IMR-90 (cell line): ENCODE results near the gene IGF1R.

Experiments used
- BHLHE40 ChIP-seq: fragments of 150-350 bp; IDR thresholded peaks from 2 replicates; pipeline ENCODE4 v1.6.1; 2016; ENCODE audit warnings: mild to moderate bottlenecking, low read depth, low read length
- CEBPB ChIP-seq: IDR thresholded peaks from 2 replicates; pipeline ENCODE4 v1.6.1; 2012; ENCODE audit warnings: low read depth, low read length, improper control_type of control experiment
- MAFK ChIP-seq: IDR thresholded peaks from 2 replicates; pipeline ENCODE4 v1.6.1; 2012; ENCODE audit warnings: low read depth, low read length, improper control_type of control experiment
- MAZ ChIP-seq: IDR thresholded peaks from 2 replicates; pipeline ENCODE4 v1.6.1; 2012; ENCODE audit warnings: low read depth, mild to moderate bottlenecking, low read length, improper control_type of control experiment, moderate library complexity, borderline replicate concordance
- MXI1 ChIP-seq: IDR thresholded peaks from 2 replicates; pipeline ENCODE4 v1.6.1; 2012; ENCODE audit warnings: low read depth, mild to moderate bottlenecking, low read length, moderate library complexity, borderline replicate concordance
- NFE2L2 ChIP-seq: fragments of 150-350 bp; IDR thresholded peaks from 2 replicates; pipeline ENCODE4 v1.6.1; 2016; ENCODE audit warnings: low read depth, mild to moderate bottlenecking, low read length
- POLR2A ChIP-seq: IDR thresholded peaks from 2 replicates; pipeline ENCODE4 v1.6.1; 2012; ENCODE audit warnings: mild to moderate bottlenecking, low read depth, low read length
- RAD21 ChIP-seq: IDR thresholded peaks from 2 replicates; pipeline ENCODE4 v1.6.1; 2012; ENCODE audit warnings: low read length, improper control_type of control experiment
- RCOR1 ChIP-seq: IDR thresholded peaks from 2 replicates; pipeline ENCODE4 v1.6.1; 2012; ENCODE audit warnings: mild to moderate bottlenecking, low read length, improper control_type of control experiment; ENCODE audit not compliant: insufficient replicate concordance
- RFX5 ChIP-seq: IDR thresholded peaks from 2 replicates; pipeline ENCODE4 v1.8.0; 2012; ENCODE audit warnings: low read depth, mild to moderate bottlenecking, low read length, moderate library complexity
- SMC3 ChIP-seq: fragments of 150-350 bp; IDR thresholded peaks from 2 replicates; pipeline ENCODE4 v1.6.1; 2016; ENCODE audit warnings: low read depth, mild to moderate bottlenecking, antibody characterized with exemption, low read length, moderate library complexity
- USF2 ChIP-seq: fragments of 150-350 bp; IDR thresholded peaks from 2 replicates; pipeline ENCODE4 v1.6.1; 2017; ENCODE audit warnings: mild to moderate bottlenecking, antibody characterized with exemption, low read length, low read depth
- TF ChIP-seq, protein P1 (sequence below): conservative IDR thresholded peaks from 2 replicates; pipeline ENCODE4 v1.5.1; 2012; ENCODE audit warnings: mild to moderate bottlenecking, low read depth, low read length, improper control_type of control experiment
- TF ChIP-seq, protein P2 (sequence below): fragments of 150-350 bp; IDR thresholded peaks from 2 replicates; pipeline ENCODE4 v1.6.1; 2016; ENCODE audit warnings: low read depth, mild to moderate bottlenecking, low read length, moderate library complexity, borderline replicate concordance

DNA sequence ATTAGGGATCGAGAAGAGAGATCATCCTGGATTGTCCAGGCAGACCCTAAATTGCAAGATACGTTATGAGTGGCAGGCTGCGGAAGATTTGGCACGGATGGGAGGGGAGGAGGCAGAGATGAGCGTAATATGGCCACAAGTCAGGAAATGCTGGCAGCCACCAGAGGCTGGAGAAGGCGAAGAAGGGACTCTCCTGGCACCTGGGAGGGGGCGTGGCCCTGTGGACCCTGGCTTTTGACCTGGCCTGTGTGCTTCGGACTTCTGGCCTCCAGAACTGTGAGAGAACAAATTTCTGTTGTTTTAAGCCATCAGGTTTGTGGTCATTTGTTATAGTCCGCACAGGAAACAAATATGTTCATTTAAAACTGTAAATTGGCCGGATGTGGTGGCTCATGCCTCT, 31.9 kb upstream of the IGF1R start:
- no peak for TF ChIP-seq RFX5
- no peak for TF ChIP-seq RAD21
- TF ChIP-seq, protein P1, sequence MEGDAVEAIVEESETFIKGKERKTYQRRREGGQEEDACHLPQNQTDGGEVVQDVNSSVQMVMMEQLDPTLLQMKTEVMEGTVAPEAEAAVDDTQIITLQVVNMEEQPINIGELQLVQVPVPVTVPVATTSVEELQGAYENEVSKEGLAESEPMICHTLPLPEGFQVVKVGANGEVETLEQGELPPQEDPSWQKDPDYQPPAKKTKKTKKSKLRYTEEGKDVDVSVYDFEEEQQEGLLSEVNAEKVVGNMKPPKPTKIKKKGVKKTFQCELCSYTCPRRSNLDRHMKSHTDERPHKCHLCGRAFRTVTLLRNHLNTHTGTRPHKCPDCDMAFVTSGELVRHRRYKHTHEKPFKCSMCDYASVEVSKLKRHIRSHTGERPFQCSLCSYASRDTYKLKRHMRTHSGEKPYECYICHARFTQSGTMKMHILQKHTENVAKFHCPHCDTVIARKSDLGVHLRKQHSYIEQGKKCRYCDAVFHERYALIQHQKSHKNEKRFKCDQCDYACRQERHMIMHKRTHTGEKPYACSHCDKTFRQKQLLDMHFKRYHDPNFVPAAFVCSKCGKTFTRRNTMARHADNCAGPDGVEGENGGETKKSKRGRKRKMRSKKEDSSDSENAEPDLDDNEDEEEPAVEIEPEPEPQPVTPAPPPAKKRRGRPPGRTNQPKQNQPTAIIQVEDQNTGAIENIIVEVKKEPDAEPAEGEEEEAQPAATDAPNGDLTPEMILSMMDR: no peak
- TF ChIP-seq BHLHE40: no peak
- no peak for TF ChIP-seq USF2
- TF ChIP-seq POLR2A: no peak
- TF ChIP-seq RCOR1: no peak
- no peak for TF ChIP-seq SMC3
- TF ChIP-seq, protein P2, sequence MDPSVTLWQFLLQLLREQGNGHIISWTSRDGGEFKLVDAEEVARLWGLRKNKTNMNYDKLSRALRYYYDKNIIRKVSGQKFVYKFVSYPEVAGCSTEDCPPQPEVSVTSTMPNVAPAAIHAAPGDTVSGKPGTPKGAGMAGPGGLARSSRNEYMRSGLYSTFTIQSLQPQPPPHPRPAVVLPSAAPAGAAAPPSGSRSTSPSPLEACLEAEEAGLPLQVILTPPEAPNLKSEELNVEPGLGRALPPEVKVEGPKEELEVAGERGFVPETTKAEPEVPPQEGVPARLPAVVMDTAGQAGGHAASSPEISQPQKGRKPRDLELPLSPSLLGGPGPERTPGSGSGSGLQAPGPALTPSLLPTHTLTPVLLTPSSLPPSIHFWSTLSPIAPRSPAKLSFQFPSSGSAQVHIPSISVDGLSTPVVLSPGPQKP: no peak
- no peak for TF ChIP-seq MXI1
- no peak for TF ChIP-seq NFE2L2
- TF ChIP-seq CEBPB: no peak
- TF ChIP-seq MAFK: no peak
- no peak for TF ChIP-seq MAZ
